Measurements from ENCODE around the gene CIRBP. TPM values are rescaled to one million over a fixed set of nuclear protein-coding genes. Genes with fewer than 3 reads are reported as not detected.

The CIRBP gene
- total and polyA plus RNA-seq, 12 donors: 180 to 356 (median 280) TPM

- Histone ChIP-seq H3K36me3 (no peaks in the 10 kb centered on the region), H3K4me3 (no peak overlapping the region), H3K4me1 (no peaks in the 10 kb centered on the region), H3K27me3 (peaks cover 0 to 28% (median 15%) of the 10 kb centered on the region in 7 donors), H3K9me3 (no peaks in the 10 kb centered on the region), H3K27ac (no peak overlapping the region)
- intact Hi-C loops (cut with DNase I): no loop called here
- 94 to 95% methylated on average over 37 of the region's 38 CpGs for WGBS, 2 donors
- ATAC-seq: no peak
- no peak for TF ChIP-seq CTCF (IDR thresholded peaks at IDR 0.05)
- no peak for DNase-seq
These were observed 38.2 kb downstream of the CIRBP start for GRCh38 chr19:1307320-1307719.

GRCh38 chr19:1307755-1308303 is 38.7 kb downstream of the CIRBP start:
- WGBS, 2 donors: 92 to 93% methylated on average over 20 of the region's 20 CpGs
- H3K4me3 ChIP-seq: no peak overlapping the region
- H3K27me3 ChIP-seq: peaks cover 0 to 28% (median 15%) of the 10 kb centered on the region in 7 donors
- no peaks in the 10 kb centered on the region for H3K36me3 ChIP-seq
- ATAC-seq (no peak), DNase-seq (no peak)
- H3K9me3 ChIP-seq: no peaks in the 10 kb centered on the region
- intact Hi-C loops (cut with DNase I): no loop called here
- H3K27ac ChIP-seq: no peak overlapping the region
- no peak for TF ChIP-seq CTCF (IDR thresholded peaks at IDR 0.05)
- H3K4me1 ChIP-seq: no peaks in the 10 kb centered on the region

- 49 to 53% methylated on average over 11 of the region's 11 CpGs for WGBS, 2 donors
- ATAC-seq: no peak
- H3K27ac ChIP-seq: no peak overlapping the region
- intact Hi-C loops (cut with DNase I): no loop called here
- no peaks in the 10 kb centered on the region for H3K4me1 ChIP-seq
- peaks cover 0 to 35% (median 22%) of the 10 kb centered on the region in 7 donors for H3K27me3 ChIP-seq
- H3K36me3 ChIP-seq: no peaks in the 10 kb centered on the region
- no peak overlapping the region for H3K4me3 ChIP-seq
- H3K9me3 ChIP-seq: no peaks in the 10 kb centered on the region
- no peak for DNase-seq
- TF ChIP-seq CTCF (IDR thresholded peaks at IDR 0.05): no peak
These were observed 39.6 kb downstream of the CIRBP start for GRCh38 chr19:1308718-1309117.

- TF ChIP-seq CTCF (IDR thresholded peaks at IDR 0.05): no peak
- H3K9me3 ChIP-seq: no peaks in the 10 kb centered on the region
- H3K4me1 ChIP-seq: peaks cover 0 to under 1% (median 0%) of the 10 kb centered on the region in 9 donors
- no peak overlapping the region for H3K27ac ChIP-seq
- 74 to 79% methylated on average over 28 of the region's 28 CpGs for WGBS, 2 donors
- no peak overlapping the region for H3K4me3 ChIP-seq
- intact Hi-C loops (cut with DNase I): loop anchor here in 1 of 10 donors (10.0 kb wide), 1 partner anchor 215 kb away; the partner anchor contains the start of gene PLK5
- no peak for DNase-seq
- no peaks in the 10 kb centered on the region for H3K36me3 ChIP-seq
- ATAC-seq: no peak
- peaks cover 0 to 50% (median 36%) of the 10 kb centered on the region in 7 donors for H3K27me3 ChIP-seq
These were observed 41.1 kb downstream of the CIRBP start for GRCh38 chr19:1309977-1310852.
